ENCODE results near the gene PHLDA3. TPM values are rescaled to one million over a fixed set of nuclear protein-coding genes. Genes with fewer than 3 reads are reported as not detected.

The PHLDA3 gene
- total and polyA plus RNA-seq, 2 of the 4 experiments (the other 2 are of a cell fraction): 41.6 to 102 TPM

DNA sequence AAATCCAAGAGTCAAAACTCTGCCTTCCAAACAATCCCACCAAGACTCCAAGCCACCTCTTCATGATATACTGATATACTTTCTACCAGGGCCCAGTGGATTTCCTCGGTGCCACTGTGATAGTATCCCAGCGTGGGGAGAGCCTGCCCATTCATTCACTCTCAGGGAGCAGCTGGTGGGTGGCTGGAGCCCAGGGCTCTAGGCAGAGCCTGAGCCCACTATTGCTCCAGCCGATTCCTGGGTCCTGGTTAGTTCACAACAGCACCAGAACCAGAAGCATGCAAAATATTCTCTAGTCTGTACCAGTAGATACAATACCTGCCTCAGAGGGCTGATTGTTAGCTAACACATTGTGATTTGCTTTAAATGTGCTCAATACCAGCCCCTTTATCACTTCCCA is 37.1 kb upstream of the PHLDA3 start:
- CTCF ChIA-PET: interaction anchor here (0.5 kb wide), 1 partner anchor 15 kb away, joined by 9 read pairs; no protein-coding TSS in a partner anchor
- no peaks in the 10 kb centered on the region for H3K9me3 ChIP-seq (ENCODE audit: control insufficient read depth, insufficient read depth, low read length)
- in situ Hi-C loops (cut with MboI; ENCODE audit: low sequenced_read_pairs): no loop called here
- intact Hi-C loops (cut with micrococcal nuclease): loop anchor here (5.0 kb wide), 1 partner anchor 39 kb away; the partner anchor contains the start of gene PHLDA3
- H3K4me3 ChIP-seq (ENCODE audit: insufficient read depth, low read depth, low read length): peak overlapping the region; percentile 79
- no peak overlapping the region for H2AFZ ChIP-seq (replicated peaks; ENCODE audit: low read length, poor library complexity)
- H3K9me1 ChIP-seq (ENCODE audit: insufficient read depth, low read length): peaks cover 31% of the 10 kb centered on the region
- peak overlapping the region; percentile 94; the same call in 2 of the 3 replicates for H2BK15ac ChIP-seq (ENCODE audit: low read depth, low read length)
- peak overlapping the region; percentile 86; the same call in 1 of the 2 replicates for H4K5ac ChIP-seq (ENCODE audit: low read depth, low read length)
- peaks cover 7 to 41% of the 10 kb centered on the region in 2 experiments; a peak in 2 of 4 replicates for H3K79me1 ChIP-seq (ENCODE audit: low read depth in 1 of 2, low read length in 2 of 2)
- peak overlapping the region; percentile 45; the same call in 1 of the 2 replicates for H2BK20ac ChIP-seq (ENCODE audit: low read depth, low read length)
- dilution Hi-C loops (cut with HindIII; ENCODE audit: low sequenced_read_pairs, unreplicated experiment): no loop called here
- peak overlapping the region; percentile 96 for H3K14ac ChIP-seq (replicated peaks; ENCODE audit: low read depth, low read length)
- peak overlapping the region; percentile 97 for H2AK5ac ChIP-seq (ENCODE audit: low read depth, low read length)
- TF ChIP-seq MAZ (IDR thresholded peaks at IDR 0.05; ENCODE audit: borderline replicate concordance, low read depth, low read length): no peak
- TF ChIP-seq POLR2A (IDR thresholded peaks at IDR 0.05; ENCODE audit: low read depth, low read length): no peak; the same call in 1 of the 2 replicates
- TF ChIP-seq MXI1 (IDR thresholded peaks at IDR 0.05; ENCODE audit: borderline replicate concordance, low read depth, low read length): no peak
- no peak for TF ChIP-seq RFX5 (IDR thresholded peaks at IDR 0.05; ENCODE audit: low read depth, low read length)
- no peak for TF ChIP-seq RCOR1 (IDR thresholded peaks at IDR 0.05; ENCODE audit: insufficient replicate concordance, low read length)
- TF ChIP-seq, protein P1, sequence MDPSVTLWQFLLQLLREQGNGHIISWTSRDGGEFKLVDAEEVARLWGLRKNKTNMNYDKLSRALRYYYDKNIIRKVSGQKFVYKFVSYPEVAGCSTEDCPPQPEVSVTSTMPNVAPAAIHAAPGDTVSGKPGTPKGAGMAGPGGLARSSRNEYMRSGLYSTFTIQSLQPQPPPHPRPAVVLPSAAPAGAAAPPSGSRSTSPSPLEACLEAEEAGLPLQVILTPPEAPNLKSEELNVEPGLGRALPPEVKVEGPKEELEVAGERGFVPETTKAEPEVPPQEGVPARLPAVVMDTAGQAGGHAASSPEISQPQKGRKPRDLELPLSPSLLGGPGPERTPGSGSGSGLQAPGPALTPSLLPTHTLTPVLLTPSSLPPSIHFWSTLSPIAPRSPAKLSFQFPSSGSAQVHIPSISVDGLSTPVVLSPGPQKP (IDR thresholded peaks at IDR 0.05; ENCODE audit: borderline replicate concordance, low read depth, low read length): no peak
- TF ChIP-seq, protein P2, sequence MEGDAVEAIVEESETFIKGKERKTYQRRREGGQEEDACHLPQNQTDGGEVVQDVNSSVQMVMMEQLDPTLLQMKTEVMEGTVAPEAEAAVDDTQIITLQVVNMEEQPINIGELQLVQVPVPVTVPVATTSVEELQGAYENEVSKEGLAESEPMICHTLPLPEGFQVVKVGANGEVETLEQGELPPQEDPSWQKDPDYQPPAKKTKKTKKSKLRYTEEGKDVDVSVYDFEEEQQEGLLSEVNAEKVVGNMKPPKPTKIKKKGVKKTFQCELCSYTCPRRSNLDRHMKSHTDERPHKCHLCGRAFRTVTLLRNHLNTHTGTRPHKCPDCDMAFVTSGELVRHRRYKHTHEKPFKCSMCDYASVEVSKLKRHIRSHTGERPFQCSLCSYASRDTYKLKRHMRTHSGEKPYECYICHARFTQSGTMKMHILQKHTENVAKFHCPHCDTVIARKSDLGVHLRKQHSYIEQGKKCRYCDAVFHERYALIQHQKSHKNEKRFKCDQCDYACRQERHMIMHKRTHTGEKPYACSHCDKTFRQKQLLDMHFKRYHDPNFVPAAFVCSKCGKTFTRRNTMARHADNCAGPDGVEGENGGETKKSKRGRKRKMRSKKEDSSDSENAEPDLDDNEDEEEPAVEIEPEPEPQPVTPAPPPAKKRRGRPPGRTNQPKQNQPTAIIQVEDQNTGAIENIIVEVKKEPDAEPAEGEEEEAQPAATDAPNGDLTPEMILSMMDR (conservative IDR thresholded peaks at IDR 0.05; ENCODE audit: low read depth, low read length): no peak
- TF ChIP-seq NFE2L2 (IDR thresholded peaks at IDR 0.05; ENCODE audit: low read depth, low read length): no peak
- TF ChIP-seq MAFK (IDR thresholded peaks at IDR 0.05; ENCODE audit: low read depth, low read length): no peak
- TF ChIP-seq, protein P3, sequence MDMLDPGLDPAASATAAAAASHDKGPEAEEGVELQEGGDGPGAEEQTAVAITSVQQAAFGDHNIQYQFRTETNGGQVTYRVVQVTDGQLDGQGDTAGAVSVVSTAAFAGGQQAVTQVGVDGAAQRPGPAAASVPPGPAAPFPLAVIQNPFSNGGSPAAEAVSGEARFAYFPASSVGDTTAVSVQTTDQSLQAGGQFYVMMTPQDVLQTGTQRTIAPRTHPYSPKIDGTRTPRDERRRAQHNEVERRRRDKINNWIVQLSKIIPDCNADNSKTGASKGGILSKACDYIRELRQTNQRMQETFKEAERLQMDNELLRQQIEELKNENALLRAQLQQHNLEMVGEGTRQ (IDR thresholded peaks at IDR 0.05; ENCODE audit: low read depth, low read length): no peak
- no peak for TF ChIP-seq SMC3 (IDR thresholded peaks at IDR 0.05; ENCODE audit: low read depth, low read length)
- TF ChIP-seq RAD21 (IDR thresholded peaks at IDR 0.05; ENCODE audit: low read length): no peak
- no peak for TF ChIP-seq BHLHE40 (IDR thresholded peaks at IDR 0.05; ENCODE audit: low read depth, low read length)
- no peak for TF ChIP-seq FOS (IDR thresholded peaks at IDR 0.05; ENCODE audit: low read depth, low read length)
- H3K4ac ChIP-seq (ENCODE audit: low read depth, low read length): peak overlapping the region; percentile 95
- H4K91ac ChIP-seq (ENCODE audit: insufficient read depth, low read depth, low read length): peak overlapping the region; percentile 96
- DNase-seq (no peak), ATAC-seq (ENCODE audit: low read depth) (no peak)
- peaks cover 14% of the 10 kb centered on the region for H3K36me3 ChIP-seq (ENCODE audit: control insufficient read depth, insufficient read depth, low read length)
- peak overlapping the region; percentile 95 for H2AK9ac ChIP-seq (replicated peaks; ENCODE audit: low read depth, low read length, poor library complexity)
- no peaks in the 10 kb centered on the region for H3K27me3 ChIP-seq (ENCODE audit: control insufficient read depth, insufficient read depth, low read length)
- H4K20me1 ChIP-seq (ENCODE audit: insufficient read depth, low read length): peaks cover 25% of the 10 kb centered on the region
- peak overlapping the region; percentile 94 for H2BK5ac ChIP-seq (ENCODE audit: low read depth, low read length, poor library complexity, severe bottlenecking)
- peak overlapping the region; percentile 97 for H3K56ac ChIP-seq (ENCODE audit: extremely low read depth, insufficient read depth, low read length)
- H3K9ac ChIP-seq (ENCODE audit: low read depth, low read length): peak overlapping the region; percentile 95
- H2BK120ac ChIP-seq (ENCODE audit: low read depth, low read length): peak overlapping the region; percentile 49
- H3K4me1 ChIP-seq (ENCODE audit: control insufficient read depth, insufficient read depth, low read length): peaks cover 35% of the 10 kb centered on the region
- peak overlapping the region; percentile 94 for H4K8ac ChIP-seq (ENCODE audit: low read depth in 2 of 2, low read length in 2 of 2)
- 7% methylated on average over 2 of the region's 3 CpGs; no CpG with 5 or more reads in 1 of the 2 experiments for WGBS, 2 experiments (ENCODE audit: extremely low coverage in 2 of 2, insufficient read length in 1 of 2)
- no TSS peak for BruUV-seq (replicated peaks)
- peak overlapping the region; percentile 87 for H3K18ac ChIP-seq (ENCODE audit: low read depth, low read length)
- peak overlapping the region; percentile 97 for H3K4me2 ChIP-seq (ENCODE audit: low read depth, low read length)
- POLR2A ChIA-PET (ENCODE audit: unreplicated experiment): interaction anchor here (0.8 to 1.5 kb wide), 2 partner anchors 10 to 15 kb away, joined by 4 to 5 read pairs; no protein-coding TSS in a partner anchor
- peak overlapping the region; percentile 96 for H3K23ac ChIP-seq (ENCODE audit: low read depth, low read length)
- peak overlapping the region; percentile 94 for H3K27ac ChIP-seq (ENCODE audit: insufficient read depth, low read length)
